OCI-LY3 (cell line): ENCODE measurements around the gene USP3.
A peak's percentile ranks its signal among the peaks of the same experiment; 100 is the strongest.

Experiments
- H2AFZ ChIP-seq: fragments of 200-600, 300-600 bp; shearing (Covaris generic); 2 replicates; pipeline ENCODE4 v1.6.0; 2014; ENCODE audit warnings: antibody characterized with exemption, low read depth, low read length
- H3K27ac ChIP-seq: fragments of 200-600, 300-600 bp; sonication (generic); 2 replicates; pipeline ENCODE4 v1.5.1; 2014; ENCODE audit warnings: mild to moderate bottlenecking, low read length, moderate library complexity, mixed read lengths
- H3K27me3 ChIP-seq: fragments of 200-600, 300-600 bp; sonication (generic); 2 replicates; pipeline ENCODE4 v1.6.1; 2014; ENCODE audit warnings: low read depth, low read length, mixed read lengths
- H3K36me3 ChIP-seq: fragments of 200-600, 300-600 bp; sonication (generic); replicated peaks from 2 replicates; pipeline ENCODE3; 2014; ENCODE audit warnings: low read depth, low read length, mixed read lengths
- H3K4me1 ChIP-seq: fragments of 300-600, 200-600 bp; sonication (generic); 2 replicates; pipeline ENCODE4 v1.6.1; 2014; ENCODE audit warnings: low read length, mixed read lengths
- H3K4me2 ChIP-seq: fragments of 200-600, 300-600 bp; sonication (generic); 2 replicates; pipeline ENCODE4 v1.6.1; 2014; ENCODE audit warnings: low read length, mixed read lengths
- H3K4me3 ChIP-seq: fragments of 300-600, 200-600 bp; sonication (generic); 2 replicates; pipeline ENCODE4 v1.5.1; 2014; ENCODE audit warnings: antibody characterized with exemption, mild to moderate bottlenecking, low read length, moderate library complexity
- H3K79me2 ChIP-seq: fragments of 300-600, 200-600 bp; shearing (Covaris generic); 2 replicates; pipeline ENCODE4 v1.6.1; 2014; ENCODE audit warnings: mild to moderate bottlenecking, low read length, mixed read lengths
- H3K9ac ChIP-seq: fragments of 300-600, 200-600 bp; shearing (Covaris generic); 2 replicates; pipeline ENCODE4 v1.6.0; 2014; ENCODE audit warnings: mild to moderate bottlenecking, low read length, moderate library complexity
- H3K9me3 ChIP-seq: fragments of 200-600, 300-600 bp; shearing (Covaris generic); 2 replicates; pipeline ENCODE4 v1.6.1; 2014; ENCODE audit warnings: low read length, mixed read lengths; ENCODE audit not compliant: insufficient read depth
- H4K20me1 ChIP-seq: fragments of 200-600, 300-600 bp; sonication (generic); 2 replicates; pipeline ENCODE4 v1.6.1; 2016; ENCODE audit warnings: low read length, mixed read lengths; ENCODE audit not compliant: insufficient read depth
- EZH2phosphoT487 ChIP-seq: fragments of 200-600 bp; shearing (Covaris generic); IDR thresholded peaks from 2 replicates; pipeline ENCODE4 v1.6.1; 2018; ENCODE audit warnings: antibody characterized with exemption, mixed run types, low read depth
- TF ChIP-seq, protein P1 (sequence below): fragments of 200-600, 300-600 bp; sonication (generic); IDR thresholded peaks from 2 replicates; pipeline ENCODE4 v1.5.1; 2014; ENCODE audit warnings: antibody characterized with exemption, low read length, low read depth

Gene USP3

DNA sequence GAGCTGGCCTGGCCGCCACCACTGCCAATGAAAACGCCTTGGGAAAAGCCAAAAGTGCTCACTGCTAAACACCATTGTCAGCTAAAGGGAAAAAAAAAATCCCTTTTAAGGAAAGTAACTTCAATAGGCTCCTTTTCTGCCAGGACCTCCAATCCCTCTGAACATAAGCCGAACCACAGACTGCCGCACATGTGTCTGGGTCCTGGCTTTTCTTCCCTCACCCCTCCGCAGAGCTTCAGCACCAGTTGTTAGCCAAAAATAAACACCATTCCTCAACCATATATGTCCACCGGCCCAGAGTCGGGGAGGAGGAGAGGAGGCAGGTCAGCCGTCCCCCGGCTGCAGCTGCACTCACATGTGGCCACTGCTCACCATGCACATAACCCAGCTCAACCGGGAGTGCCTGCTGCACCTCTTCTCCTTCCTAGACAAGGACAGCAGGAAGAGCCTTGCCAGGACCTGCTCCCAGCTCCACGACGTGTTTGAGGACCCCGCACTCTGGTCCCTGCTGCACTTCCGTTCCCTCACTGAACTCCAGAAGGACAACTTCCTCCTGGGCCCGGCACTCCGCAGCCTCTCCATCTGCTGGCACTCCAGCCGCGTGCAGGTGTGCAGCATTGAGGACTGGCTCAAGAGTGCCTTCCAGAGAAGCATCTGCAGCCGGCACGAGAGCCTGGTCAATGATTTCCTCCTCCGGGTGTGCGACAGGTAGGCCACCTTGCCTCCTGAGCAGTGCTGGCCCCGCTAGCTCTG, 92.8 kb downstream of the USP3 start, which contains the start of gene FBXL22:
FBXL22 (plus strand) TSS at position 350 of the 753 bp plus-strand sequence; CDS start at position 356, 6 bp downstream.
- H3K9me3 ChIP-seq: no peaks in the 10 kb centered on the region
- H3K27me3 ChIP-seq: no peaks in the 10 kb centered on the region
- peak within 1 kb of the TSS; percentile 11 for H3K4me3 ChIP-seq
- H2AFZ ChIP-seq: no peak within 1 kb of the TSS
- no peaks in the 10 kb centered on the region for H4K20me1 ChIP-seq
- peaks cover 75% of the 10 kb centered on the region for H3K4me1 ChIP-seq
- H3K9ac ChIP-seq: peak within 1 kb of the TSS; percentile 34; the same call in 1 of the 2 replicates
- peak within 1 kb of the TSS; percentile 49 for H3K4me2 ChIP-seq
- peaks cover 27% of the 10 kb centered on the region for H3K79me2 ChIP-seq
- H3K36me3 ChIP-seq: peaks cover 19% of the 10 kb centered on the region
- peak within 1 kb of the TSS; percentile 87 for H3K27ac ChIP-seq
- TF ChIP-seq EZH2phosphoT487: no peak
- TF ChIP-seq, protein P1, sequence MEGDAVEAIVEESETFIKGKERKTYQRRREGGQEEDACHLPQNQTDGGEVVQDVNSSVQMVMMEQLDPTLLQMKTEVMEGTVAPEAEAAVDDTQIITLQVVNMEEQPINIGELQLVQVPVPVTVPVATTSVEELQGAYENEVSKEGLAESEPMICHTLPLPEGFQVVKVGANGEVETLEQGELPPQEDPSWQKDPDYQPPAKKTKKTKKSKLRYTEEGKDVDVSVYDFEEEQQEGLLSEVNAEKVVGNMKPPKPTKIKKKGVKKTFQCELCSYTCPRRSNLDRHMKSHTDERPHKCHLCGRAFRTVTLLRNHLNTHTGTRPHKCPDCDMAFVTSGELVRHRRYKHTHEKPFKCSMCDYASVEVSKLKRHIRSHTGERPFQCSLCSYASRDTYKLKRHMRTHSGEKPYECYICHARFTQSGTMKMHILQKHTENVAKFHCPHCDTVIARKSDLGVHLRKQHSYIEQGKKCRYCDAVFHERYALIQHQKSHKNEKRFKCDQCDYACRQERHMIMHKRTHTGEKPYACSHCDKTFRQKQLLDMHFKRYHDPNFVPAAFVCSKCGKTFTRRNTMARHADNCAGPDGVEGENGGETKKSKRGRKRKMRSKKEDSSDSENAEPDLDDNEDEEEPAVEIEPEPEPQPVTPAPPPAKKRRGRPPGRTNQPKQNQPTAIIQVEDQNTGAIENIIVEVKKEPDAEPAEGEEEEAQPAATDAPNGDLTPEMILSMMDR: no peak

DNA sequence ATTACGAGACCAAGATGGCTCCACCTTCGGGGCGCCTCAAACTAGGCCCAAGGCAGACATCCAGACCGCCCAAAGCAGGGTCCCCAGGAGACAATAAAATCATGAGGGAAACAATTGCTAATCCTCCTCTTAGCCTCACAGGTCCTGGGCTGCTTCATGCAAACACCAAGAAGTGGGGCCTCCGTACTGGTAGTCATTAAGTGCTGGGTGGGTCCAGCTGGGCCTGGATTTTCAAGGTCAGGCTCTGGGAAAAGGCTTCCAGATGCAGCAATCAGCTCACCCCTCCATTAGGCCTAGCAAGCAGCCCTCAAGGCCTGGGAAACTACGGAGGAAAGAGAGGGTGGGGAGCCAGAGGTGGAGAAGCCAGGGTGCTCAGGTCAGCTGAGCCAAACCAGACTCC, 93.4 kb downstream of the USP3 start:
- peaks cover 18% of the 10 kb centered on the region for H3K36me3 ChIP-seq
- H3K9ac ChIP-seq: no peak overlapping the region
- H3K27me3 ChIP-seq: no peaks in the 10 kb centered on the region
- H3K9me3 ChIP-seq: no peaks in the 10 kb centered on the region
- peaks cover 77% of the 10 kb centered on the region for H3K4me1 ChIP-seq
- TF ChIP-seq EZH2phosphoT487: no peak
- H3K27ac ChIP-seq: no peak overlapping the region
- H3K4me3 ChIP-seq: no peak overlapping the region
- no peaks in the 10 kb centered on the region for H4K20me1 ChIP-seq
- peaks cover 27% of the 10 kb centered on the region for H3K79me2 ChIP-seq
- no peak overlapping the region for H3K4me2 ChIP-seq
- H2AFZ ChIP-seq: no peak overlapping the region

DNA sequence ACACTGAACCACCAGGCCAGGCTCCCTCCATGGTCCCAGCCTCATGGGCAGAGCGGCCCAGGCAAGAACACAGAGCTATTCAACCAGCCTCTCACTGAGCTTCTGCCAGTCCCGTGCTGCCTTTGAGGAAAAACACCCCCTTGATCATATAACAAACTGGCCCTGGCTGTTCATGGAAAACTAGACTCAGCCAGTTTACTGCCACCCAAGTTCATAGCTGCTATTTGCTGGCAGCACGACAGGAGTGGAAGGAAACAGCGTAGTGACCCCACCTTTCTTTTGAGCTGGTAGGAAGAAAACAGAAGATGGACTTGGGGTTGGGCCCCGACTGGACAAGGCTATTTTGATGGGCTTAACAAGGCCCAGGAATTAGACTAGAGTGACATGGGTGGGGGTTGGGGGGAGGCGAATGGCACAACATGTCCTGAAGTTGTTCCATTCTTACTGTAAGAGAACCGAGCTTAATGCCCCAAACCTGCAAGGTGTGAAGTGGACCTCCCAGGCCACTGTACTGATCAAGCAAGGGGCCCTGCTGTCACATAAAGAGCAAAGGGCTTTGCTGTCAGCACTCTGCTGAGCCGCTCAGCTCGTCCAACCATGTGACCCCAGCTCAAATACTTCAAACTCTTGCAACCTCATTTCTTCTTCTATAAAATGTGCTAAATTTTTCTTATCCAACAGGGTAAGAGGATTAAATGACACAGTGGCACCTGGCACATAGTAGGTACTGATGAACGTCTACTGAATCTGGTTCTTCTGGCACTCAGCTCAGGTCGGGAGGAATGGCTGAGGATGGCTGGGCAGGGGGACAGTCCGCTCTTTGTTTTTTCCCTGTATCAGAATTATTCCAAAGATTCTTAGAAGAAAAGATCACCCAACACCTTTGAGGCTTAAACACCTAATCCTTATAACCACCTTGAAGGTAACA, 94.3 kb downstream of the USP3 start:
- H3K27me3 ChIP-seq: no peaks in the 10 kb centered on the region
- peaks cover 27% of the 10 kb centered on the region for H3K79me2 ChIP-seq
- peak overlapping the region; percentile 85; the same call in 1 of the 2 replicates for H3K9ac ChIP-seq
- H3K4me1 ChIP-seq: peaks cover 78% of the 10 kb centered on the region
- H2AFZ ChIP-seq: no peak overlapping the region
- H3K4me2 ChIP-seq: peak overlapping the region; percentile 95
- peak overlapping the region; percentile 71 for H3K27ac ChIP-seq
- peaks cover 9% of the 10 kb centered on the region for H3K36me3 ChIP-seq
- no peaks in the 10 kb centered on the region for H4K20me1 ChIP-seq
- TF ChIP-seq EZH2phosphoT487: no peak
- TF ChIP-seq, protein P1: no peak
- H3K9me3 ChIP-seq: no peaks in the 10 kb centered on the region
- H3K4me3 ChIP-seq: peak overlapping the region; percentile 86

DNA sequence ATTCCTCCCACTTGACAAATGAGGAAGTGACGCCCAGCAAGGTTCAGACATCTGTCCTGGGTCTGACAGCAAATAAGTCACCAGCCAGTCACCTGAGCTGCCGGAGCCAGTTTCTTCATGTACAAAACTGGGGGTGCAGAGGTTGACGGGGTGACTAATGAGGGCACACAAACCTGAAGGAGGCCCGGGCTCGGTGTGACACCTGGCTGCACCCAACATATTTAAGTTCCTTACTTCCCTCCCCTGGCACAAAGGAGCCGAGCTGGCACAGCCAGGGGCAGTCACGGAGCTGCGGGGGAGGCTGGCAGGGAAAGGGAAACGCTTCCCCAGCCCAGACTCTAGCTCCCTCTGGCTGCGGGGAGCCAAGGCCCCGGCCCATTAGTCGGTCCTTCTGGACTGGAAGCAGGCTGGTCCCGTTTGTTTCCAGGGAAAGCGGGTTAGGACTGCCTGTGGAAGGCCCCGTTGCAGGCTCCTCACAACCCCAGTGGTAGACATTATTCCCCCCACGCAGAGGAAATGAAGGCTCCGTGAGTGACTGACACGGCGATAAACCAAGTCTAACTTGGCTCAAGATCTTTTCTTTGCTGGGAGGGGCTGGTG, 95.1 kb downstream of the USP3 start:
- Histone ChIP-seq H3K4me2 (peak overlapping the region; percentile 95), H3K79me2 (peaks cover 27% of the 10 kb centered on the region), H3K27ac (peak overlapping the region; percentile 71), H4K20me1 (no peaks in the 10 kb centered on the region), H3K36me3 (peaks cover 5% of the 10 kb centered on the region), H3K4me3 (peak overlapping the region; percentile 86), H3K27me3 (no peaks in the 10 kb centered on the region), H3K4me1 (peaks cover 74% of the 10 kb centered on the region), H3K9me3 (no peaks in the 10 kb centered on the region), H3K9ac (peak overlapping the region; percentile 85), H2AFZ (no peak overlapping the region)
- no peak for TF ChIP-seq EZH2phosphoT487
- TF ChIP-seq, protein P1: peak; percentile 72
